Left forelimb (tissue), 1 donor: ENCODE data around the gene GNB1L.

Experiments
- DNase-seq: peaks from one replicate; pipeline ENCODE4 v3.0.0-alpha.2; 2018; ENCODE audit warnings: low spot score

The GNB1L gene

DNA sequence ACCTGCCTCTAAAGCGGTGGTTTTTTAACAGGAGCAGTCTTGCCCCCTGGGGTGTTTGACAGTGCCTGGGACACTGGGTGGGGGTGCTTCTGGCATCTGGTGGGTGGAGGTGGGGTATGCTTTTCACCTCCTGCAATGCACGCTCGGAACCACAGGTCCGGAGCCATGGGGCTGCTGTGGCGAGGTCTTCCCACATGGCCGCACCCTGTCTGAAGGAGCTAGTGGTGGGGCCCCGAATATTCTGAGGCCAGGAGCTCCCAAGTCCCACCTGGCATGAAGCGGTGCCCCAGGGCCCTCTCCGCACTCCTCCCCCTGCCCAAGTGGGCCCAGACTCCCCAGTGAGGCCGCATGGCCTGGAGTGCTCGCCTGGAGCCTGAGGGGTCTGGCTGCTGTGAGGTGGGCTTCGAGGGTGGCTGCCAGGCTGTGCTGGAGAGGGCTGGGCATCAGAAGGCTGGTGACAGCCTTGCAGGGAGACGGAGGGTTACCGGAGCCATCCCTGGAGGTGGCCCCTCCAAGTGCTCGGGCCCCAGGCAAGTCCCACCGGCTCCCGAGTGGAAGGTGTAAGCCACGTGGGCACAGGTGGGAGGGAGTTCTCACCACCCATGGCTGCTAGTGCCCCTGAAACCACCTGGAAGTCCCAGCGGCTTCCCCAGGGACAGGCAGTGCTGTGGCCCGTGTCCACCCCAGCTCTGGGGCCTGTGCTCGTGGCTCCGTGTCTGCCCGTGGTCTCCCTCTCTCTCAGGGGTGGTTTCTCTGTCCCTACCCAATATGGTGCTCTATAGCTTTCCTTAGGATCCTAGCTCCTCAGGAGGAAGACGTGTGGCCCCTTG is 79.0 kb downstream of the GNB1L start:
- no peak for DNase-seq

DNA sequence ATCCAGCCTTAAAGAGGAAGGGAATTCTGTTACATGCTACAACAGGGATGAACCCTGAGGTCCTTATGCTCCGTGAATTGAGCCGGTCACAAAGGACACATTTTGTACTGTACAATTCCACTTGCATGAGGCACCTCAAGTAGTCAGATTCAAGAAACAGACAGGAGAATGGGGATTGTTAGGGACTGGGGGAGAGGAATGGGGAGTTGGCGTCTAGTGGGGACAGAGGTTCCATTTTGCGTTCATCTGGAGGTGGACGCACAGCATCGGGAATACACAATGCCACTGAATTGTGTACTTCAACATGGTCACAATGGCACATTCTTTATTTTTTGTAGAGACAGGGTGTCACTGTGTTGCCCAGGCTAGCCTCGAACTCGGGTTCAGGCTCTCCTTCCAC is 80.0 kb downstream of the GNB1L start:
- no peak for DNase-seq

DNA sequence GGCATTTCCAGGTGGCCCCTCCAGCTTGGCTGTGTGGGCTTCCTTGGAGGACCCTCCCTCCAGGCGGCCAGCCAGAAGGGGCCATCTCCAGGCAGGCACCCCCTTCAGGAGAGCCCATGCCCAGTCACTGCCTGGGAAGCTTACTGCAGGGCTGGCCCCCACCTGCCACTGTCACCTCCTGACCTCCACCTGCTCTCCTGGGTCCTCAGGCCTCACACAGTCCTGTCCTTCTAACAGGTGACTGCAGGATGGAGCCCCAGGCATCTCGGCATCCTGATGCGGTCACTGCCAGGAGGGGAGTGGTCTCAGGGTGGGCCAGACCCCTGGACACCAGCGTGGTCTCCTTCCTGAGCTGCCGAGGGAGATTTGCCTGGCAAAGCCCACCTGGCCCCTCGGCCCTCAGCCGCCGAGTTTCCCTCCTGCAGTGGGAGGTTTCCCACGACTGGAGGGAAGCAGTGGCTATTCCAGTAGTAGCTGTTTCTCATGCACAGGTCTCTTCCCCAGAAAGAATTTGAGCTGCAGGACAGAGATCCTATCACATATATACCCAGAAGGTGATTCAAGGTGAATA is 81.1 kb downstream of the GNB1L start:
- DNase-seq = no peak

GRCh38 chr22:19772673-19773469 is 81.8 kb downstream of the GNB1L start:
- DNase-seq = no peak

- no peak for DNase-seq
Measured at GRCh38 chr22:19772422-19772672, 82.3 kb downstream of the GNB1L start.

GRCh38 chr22:19770349-19771220 is 84.1 kb downstream of the GNB1L start:
- DNase-seq = no peak

GRCh38 chr22:19769393-19769715 is 85.3 kb downstream of the GNB1L start:
- DNase-seq = no peak

DNA sequence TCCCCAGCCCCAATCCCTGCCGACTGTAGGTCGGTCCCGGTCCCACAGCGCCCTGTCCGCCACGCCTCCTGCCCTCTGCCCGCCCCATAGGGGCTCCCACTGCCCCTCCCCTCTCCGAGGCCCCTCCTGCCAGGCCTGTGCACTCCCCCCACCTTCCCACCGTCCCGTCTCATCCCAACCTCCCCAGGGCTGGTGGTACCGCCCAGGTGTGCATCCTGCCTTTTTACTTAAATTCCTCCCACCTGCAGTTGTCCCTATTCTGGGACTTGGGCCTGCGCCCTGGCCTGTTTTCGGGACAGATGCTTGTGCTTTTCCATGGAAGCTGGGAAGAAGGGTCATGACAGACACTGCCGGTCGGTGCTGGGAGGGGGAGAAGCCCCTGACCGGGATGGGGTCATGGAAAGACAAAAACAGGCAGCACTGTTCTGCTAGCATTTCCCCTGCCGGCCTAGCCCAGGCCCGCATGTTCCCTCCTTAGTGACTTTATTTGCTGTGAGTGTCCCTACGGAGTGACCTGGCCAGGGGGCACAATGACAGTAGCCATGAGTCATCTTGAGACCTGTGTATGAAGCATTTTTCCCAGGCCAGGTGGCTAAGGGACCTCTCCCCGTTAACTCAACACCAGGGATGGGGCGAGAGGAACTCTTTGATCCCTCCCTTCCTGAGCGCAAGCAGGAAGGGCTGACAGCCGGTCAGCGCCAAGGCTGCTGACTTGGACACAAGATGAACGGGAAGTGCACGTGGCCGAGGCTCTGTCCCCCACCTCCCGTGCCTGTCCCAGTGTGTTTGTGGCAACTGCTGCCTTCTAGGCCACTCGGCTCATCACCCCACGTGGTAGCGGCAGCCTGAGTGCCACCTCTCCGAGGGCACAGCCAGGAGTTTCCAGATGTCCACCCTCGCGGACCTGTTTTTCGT is 87.0 kb downstream of the GNB1L start:
- no peak for DNase-seq

DNA sequence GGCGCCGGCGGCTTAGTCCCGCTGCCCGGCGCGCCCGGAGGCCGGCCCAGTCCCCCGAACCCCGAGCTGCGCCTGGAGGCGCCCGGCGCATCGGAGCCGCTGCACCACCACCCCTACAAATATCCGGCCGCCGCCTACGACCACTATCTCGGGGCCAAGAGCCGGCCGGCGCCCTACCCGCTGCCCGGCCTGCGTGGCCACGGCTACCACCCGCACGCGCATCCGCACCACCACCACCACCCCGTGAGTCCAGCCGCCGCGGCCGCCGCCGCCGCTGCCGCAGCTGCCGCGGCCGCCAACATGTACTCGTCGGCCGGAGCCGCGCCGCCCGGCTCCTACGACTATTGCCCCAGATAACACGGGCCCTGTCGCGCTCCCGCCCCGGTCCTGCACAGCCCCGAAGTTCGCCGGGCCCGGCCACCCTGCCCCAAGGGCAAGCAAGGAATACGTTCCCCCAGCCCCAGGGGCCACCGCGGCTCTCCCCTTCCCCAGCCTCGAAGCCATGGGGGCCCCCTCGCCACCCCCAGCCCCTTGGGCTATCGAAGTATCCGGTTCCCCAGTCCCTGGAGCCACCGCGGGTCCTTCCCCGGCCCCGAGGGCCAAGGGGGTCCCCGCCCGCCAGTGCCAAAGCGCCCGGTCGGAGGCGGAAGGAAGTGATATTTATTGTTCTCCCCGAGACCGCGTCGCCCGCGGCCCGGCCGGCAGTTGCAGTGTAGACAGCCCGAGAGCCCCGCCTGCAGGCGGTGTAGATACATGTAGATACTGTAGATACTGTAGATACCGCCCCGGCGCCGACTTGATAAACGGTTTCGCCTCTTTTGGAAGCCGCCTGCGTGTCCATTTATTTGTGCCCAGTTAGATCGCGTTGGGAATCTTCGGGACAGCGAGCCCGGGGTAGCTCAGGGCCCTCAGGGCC is 87.9 kb downstream of the GNB1L start:
- DNase-seq = no peak

GRCh38 chr22:19766240-19766510 is 88.5 kb downstream of the GNB1L start:
- DNase-seq = no peak

GRCh38 chr22:19765477-19766239 is 89.0 kb downstream of the GNB1L start:
- no peak for DNase-seq

DNA sequence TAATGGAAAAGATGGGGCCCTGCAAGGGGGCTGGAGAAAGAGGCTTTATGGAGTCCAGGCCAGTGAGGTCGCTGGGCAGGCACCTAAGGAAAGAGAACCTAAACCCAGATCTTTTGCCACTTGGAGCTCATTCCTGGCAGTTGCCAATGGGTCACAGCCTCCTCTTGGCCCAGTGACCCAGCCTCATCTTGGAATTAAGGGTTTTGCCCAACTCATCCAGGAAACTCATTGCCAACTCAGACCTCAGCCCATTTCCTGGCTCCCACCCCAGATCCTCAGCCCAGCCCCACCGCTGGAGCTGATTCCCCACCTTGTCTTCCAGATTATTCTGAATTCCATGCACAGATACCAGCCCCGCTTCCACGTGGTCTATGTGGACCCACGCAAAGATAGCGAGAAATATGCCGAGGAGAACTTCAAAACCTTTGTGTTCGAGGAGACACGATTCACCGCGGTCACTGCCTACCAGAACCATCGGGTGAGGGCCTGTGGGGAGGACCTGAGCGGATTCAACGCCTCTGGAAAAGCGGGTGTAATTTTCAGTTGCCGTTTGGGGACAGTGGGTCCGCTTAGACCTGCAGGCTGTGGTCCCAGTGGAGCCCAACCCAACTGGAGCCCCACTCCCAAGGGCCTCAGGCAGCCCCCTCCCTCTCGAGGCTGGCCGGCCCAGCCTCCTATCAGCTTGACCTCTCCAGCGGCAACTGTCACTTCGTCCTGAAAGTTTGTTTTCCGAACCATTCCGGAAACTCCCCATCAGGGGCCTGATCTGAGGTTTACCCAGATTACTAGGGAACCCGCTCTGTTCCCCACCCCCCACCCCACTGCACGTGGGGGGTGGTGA is 89.8 kb downstream of the GNB1L start:
- no peak for DNase-seq

DNA sequence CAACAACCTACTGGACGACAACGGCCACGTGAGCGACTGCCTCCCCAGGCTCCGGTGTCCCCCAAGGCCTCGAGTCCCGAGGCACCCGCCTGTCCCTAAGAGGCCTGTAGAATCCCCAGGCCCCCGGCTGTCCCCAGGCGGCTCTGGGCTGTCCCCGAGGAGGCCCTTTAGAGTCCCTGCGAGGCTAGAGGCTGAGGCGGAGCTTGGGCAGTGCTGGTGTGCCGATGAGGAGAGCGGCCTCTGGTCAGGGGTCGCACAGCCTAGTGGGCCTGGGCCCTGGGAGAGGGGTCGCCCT is 90.4 kb downstream of the GNB1L start:
- DNase-seq = no peak

DNA sequence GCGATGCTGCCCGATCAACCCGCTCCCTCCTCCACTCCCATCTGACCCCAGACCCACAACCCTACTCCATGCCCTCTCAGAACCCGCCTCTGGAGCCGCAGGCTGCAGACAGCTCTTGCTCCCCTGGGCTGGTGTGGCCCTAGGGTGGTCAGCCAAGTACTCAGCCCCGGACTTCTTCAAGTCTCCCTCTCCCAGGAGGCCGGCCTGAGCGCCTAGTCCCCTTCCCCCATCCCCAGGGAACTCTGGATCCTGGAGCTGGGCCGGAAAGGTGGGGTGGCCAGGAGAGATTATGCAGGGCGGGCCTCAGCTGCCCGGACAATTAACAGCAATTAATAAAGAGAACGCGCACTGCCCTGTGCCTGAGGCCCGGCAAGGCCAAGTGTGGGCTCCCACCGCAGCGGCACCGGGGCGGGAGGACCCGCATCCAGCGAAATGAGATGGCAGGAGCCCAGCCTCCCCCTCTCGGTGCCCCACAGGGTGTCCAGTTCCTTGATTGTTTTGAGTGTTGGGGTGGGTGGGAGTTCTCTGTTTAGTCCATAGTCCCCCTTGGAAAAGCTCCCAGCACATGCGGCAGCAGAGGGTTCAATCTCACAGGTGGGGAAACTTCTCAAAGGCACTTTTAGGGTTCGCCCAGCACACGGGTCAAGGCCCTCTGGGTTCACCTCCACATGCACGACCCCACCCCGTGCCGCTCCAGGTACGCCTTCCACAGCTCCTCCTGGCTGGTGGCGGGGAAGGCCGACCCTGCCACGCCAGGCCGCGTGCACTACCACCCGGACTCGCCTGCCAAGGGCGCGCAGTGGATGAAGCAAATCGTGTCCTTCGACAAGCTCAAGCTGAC is 91.0 kb downstream of the GNB1L start:
- no peak for DNase-seq

GRCh38 chr22:19762568-19763457 is 91.9 kb downstream of the GNB1L start:
- no peak for DNase-seq

GRCh38 chr22:19761725-19762567 is 92.7 kb downstream of the GNB1L start:
- DNase-seq = no peak
